Activated naive CD8-positive, alpha-beta T cell treated with anti-CD3 and anti-CD28 coated beads, Interleukin-2, amount 50 U/mL, for 24 hours (primary cell): ENCODE data around the gene AKT3.
"Not testable (repeated sequence)": the region's sequence is repeated elsewhere in the genome, so short reads cannot be mapped to it uniquely, and the experiment has no call there.

Experiments
- ATAC-seq: fragments of 150-1000 bp; cut with Tn5 transposase; one replicate; pipeline ENCODE4 v1.10.0; 2021
- DNase-seq: peaks from one replicate; pipeline ENCODE4 v3.0.0; 2021
- H3K27ac Mint-ChIP-seq: one replicate; pipeline ENCODE4 v1.8.0; 2021; ENCODE audit warnings: mild to moderate bottlenecking, mixed read lengths
- H3K27me3 Mint-ChIP-seq: one replicate; pipeline ENCODE4 v1.8.0; 2021; ENCODE audit warnings: mixed read lengths
- H3K36me3 Mint-ChIP-seq: one replicate; pipeline ENCODE4 v1.8.0; 2021; ENCODE audit warnings: low read depth, mixed read lengths
- H3K4me1 Mint-ChIP-seq: one replicate; pipeline ENCODE4 v1.8.0; 2021; ENCODE audit warnings: mixed read lengths
- H3K4me3 Mint-ChIP-seq: one replicate; pipeline ENCODE4 v1.8.0; 2021; ENCODE audit warnings: mild to moderate bottlenecking, moderate library complexity, mixed read lengths
- H3K9me3 Mint-ChIP-seq: one replicate; pipeline ENCODE4 v1.8.0; 2021; ENCODE audit warnings: mixed read lengths

The AKT3 gene

DNA sequence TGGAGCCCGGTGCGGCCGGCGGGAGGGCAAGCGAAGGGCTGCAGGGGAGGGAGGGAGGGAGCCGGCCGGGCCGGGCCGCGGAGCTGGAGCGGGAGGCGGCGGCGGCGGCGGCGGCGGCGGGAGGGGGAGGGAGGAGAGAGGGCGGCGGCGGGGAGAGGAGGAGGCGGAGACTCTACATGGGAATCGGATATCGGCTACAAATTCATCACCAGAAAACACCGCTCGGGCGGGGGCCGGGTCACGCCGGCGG, at the start of gene AKT3:
Gene AKT3, minus strand, starts transcription at position 42 of the 250 bp plus-strand sequence. CDS start 7,073 bp downstream, outside the sequence.
- no peak for DNase-seq
- no peaks in the 10 kb centered on the region for H3K36me3 Mint-ChIP-seq
- peak within 1 kb of the TSS; percentile 91 for H3K4me3 Mint-ChIP-seq
- peak within 1 kb of the TSS; percentile 96 for H3K27ac Mint-ChIP-seq
- peaks cover 39% of the 10 kb centered on the region for H3K4me1 Mint-ChIP-seq
- peak; percentile 67 for ATAC-seq
- no peaks in the 10 kb centered on the region for H3K9me3 Mint-ChIP-seq
- H3K27me3 Mint-ChIP-seq, result no peaks in the 10 kb centered on the region

DNA sequence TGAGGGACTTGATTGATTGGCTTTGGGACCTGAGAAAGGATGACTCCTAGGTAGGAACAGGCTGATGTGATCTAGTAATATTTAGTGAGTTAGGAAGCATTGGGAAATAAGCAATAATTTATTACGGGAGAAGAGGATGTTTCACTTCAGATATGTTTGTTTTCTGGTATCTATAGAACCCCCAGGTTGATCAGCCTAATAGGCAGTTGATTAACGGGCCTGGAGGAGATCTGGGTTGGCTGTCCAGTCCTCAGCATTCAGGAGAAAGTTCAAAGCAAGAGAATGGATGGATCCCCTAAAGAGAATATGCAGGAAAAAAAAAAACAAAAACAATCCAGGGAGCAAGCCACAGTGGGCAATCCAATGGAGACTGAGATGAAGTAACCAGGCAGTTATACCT, 48.2 kb upstream of the AKT3 start:
- Mint-ChIP-seq H3K4me3 (no peak overlapping the region), H3K27me3 (peaks cover 6% of the 10 kb centered on the region), H3K9me3 (no peaks in the 10 kb centered on the region), H3K4me1 (no peaks in the 10 kb centered on the region), H3K27ac (no peak overlapping the region), H3K36me3 (no peaks in the 10 kb centered on the region)
- no peak for ATAC-seq
- no peak for DNase-seq

DNA sequence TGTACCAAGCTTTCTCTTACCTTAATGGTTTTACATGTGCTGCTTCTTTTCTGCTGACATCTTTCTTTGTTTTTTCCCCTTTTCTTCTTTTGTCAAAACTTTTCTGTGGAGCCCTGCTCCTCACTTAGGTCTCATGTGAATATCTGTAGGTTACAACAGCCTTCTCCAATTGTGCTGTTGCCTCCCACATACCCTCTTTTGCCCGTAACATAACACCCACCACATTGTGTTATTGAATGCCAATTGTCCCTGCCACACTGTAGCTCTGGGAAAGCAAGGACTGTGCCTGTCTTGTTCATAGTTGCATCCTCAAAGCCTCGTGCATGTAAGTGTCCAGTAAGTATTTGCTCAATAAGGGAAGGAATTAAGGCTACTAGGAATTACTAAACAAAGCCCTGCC, 46.3 kb upstream of the AKT3 start:
- ATAC-seq (no peak), DNase-seq (no peak)
- H3K27ac Mint-ChIP-seq, result no peak overlapping the region
- no peaks in the 10 kb centered on the region for H3K9me3 Mint-ChIP-seq
- H3K4me1 Mint-ChIP-seq, result no peaks in the 10 kb centered on the region
- no peaks in the 10 kb centered on the region for H3K36me3 Mint-ChIP-seq
- no peak overlapping the region for H3K4me3 Mint-ChIP-seq
- H3K27me3 Mint-ChIP-seq, result peaks cover 6% of the 10 kb centered on the region

DNA sequence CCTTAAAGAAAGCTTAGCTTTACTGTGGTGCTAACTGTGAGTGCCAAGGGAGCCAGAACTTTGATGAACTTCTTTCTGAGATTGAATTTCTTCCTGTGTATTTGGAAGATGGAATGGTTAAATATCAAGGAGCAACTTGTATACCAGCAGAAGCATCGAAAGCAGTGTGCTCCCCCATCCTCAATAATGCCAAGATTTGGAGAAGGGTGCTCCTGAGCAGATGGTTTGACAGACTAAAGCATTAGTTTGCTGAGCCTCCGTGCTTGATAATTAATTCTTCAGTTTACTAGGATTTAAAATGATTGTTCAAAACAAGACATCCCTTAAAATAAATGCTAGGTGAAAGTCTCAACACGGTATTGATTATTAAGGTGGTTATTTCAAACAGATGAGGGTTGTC, 42.4 kb upstream of the AKT3 start:
- H3K27me3 Mint-ChIP-seq, result peaks cover 6% of the 10 kb centered on the region

DNA sequence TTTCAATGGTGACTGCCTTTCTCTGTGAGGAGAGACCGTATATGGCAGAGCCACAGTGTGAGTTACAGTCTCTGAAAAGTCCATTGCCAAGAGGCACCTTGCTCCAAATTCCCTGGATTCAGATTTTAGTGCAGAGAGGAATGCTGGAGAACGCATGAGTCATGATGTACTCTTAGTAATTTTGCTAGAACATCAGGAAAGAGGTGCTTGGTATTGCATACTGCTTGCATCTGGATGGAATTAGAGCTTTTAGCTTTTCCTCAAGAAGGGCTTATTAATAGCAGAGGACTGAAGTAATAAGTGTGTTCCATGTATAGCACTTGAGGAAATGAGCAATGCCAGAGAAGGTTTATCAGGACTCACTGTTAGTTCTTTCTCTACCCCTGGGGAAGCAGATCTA, 40.5 kb upstream of the AKT3 start:
- no peak for ATAC-seq
- H3K36me3 Mint-ChIP-seq, result no peaks in the 10 kb centered on the region

More for the DNA sequence above, 42.4 kb upstream of the AKT3 start:
- no peaks in the 10 kb centered on the region for H3K36me3 Mint-ChIP-seq
- H3K27ac Mint-ChIP-seq, result no peak overlapping the region
- ATAC-seq (no peak), DNase-seq (no peak)
- no peaks in the 10 kb centered on the region for H3K4me1 Mint-ChIP-seq
- no peak overlapping the region for H3K4me3 Mint-ChIP-seq
- no peaks in the 10 kb centered on the region for H3K9me3 Mint-ChIP-seq

DNA sequence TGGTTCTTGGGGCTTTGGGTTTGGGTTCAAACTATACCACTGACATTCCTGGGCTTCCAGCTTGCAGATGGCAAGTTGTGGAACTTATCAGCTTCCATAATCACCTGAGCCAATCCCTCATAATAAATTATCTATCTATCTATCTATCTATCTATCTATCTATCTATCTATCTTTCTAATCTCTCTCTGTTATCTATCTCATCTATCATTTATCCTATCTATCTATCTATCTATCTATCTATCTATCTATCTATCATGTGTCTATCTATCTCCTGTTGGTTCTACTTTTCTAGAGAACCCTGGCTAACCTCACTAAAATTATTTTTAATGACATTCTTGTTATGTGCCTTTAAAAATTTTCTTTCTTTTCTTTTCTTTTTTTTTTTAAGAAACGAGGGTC, 35.8 kb upstream of the AKT3 start:
- H3K27ac Mint-ChIP-seq, result no peak overlapping the region

More for the DNA sequence above, 40.5 kb upstream of the AKT3 start:
- no peaks in the 10 kb centered on the region for H3K4me1 Mint-ChIP-seq
- DNase-seq, result no peak
- no peaks in the 10 kb centered on the region for H3K9me3 Mint-ChIP-seq
- no peak overlapping the region for H3K4me3 Mint-ChIP-seq
- H3K27ac Mint-ChIP-seq, result no peak overlapping the region
- H3K27me3 Mint-ChIP-seq, result peaks cover 8% of the 10 kb centered on the region

DNA sequence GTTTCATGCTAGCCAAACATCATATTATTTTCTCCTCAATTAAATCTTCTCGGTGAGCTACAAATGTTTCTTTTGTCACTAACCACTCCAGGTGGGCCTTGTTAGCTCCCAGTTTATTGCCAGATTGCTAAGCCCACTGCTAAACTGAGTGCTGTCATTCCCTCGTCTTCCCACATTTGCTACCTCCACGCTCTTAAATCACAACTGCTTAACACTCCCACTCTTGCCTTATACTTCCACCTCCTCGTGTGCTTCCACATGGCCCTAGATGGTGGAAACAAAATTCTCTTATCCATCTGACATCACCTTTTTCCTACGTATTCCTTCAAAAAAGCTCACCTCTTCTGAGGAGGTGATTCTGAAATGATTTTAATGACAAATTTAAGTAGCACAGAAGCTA, 34.6 kb upstream of the AKT3 start:
- ATAC-seq (no peak), DNase-seq (no peak)
- Mint-ChIP-seq H3K9me3 (no peaks in the 10 kb centered on the region), H3K36me3 (no peaks in the 10 kb centered on the region), H3K27me3 (peaks cover 7% of the 10 kb centered on the region), H3K4me1 (no peaks in the 10 kb centered on the region), H3K4me3 (no peak overlapping the region), H3K27ac (no peak overlapping the region)

More for the DNA sequence above, 35.8 kb upstream of the AKT3 start:
- ATAC-seq (no peak), DNase-seq (no peak)
- no peaks in the 10 kb centered on the region for H3K36me3 Mint-ChIP-seq
- H3K4me3 Mint-ChIP-seq, result no peak overlapping the region
- no peaks in the 10 kb centered on the region for H3K4me1 Mint-ChIP-seq
- peaks cover 7% of the 10 kb centered on the region for H3K27me3 Mint-ChIP-seq
- no peaks in the 10 kb centered on the region for H3K9me3 Mint-ChIP-seq

DNA sequence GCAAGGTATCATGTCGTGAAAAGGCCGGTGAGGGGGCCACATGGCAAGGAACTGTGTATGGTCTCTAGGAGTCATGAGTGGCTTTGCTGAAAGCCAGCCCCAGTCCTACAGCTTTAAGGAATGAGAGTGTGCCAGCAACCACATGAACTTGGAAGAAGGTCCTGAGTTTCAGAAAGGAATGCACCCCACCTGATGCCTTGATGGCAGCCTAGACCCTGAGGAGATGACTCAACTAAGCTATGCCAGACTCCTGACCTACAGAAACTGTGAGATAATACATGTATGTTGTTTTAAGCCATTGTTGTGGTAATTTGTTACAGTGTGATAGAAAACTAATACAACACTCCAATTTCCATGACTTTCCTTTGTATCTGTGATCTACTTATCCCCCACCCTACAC, 33.5 kb upstream of the AKT3 start:
- Mint-ChIP-seq H3K4me3 (no peak overlapping the region), H3K27me3 (peaks cover 7% of the 10 kb centered on the region), H3K4me1 (no peaks in the 10 kb centered on the region), H3K27ac (no peak overlapping the region), H3K9me3 (no peaks in the 10 kb centered on the region), H3K36me3 (no peaks in the 10 kb centered on the region)
- no peak for ATAC-seq
- no peak for DNase-seq

DNA sequence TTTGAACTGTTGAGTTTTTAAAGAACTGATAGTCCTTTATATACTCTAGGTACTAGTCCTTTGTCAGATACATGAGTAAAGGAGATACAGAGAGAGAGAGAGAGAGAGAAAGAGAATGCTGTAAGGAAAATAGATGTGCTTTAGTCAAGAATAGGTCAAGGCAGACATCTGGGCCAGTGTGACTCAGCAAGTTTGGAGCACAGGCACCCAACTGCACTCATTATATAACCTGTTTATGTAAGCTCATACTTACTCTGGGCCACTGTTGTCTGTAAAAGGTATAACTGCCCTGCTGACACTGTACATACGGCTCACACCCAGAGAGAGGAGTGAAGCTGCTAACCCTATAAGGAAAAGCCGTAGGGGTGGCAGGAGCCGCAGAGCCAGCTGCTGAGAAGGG, 32.2 kb upstream of the AKT3 start:
- peaks cover 4% of the 10 kb centered on the region for H3K9me3 Mint-ChIP-seq

DNA sequence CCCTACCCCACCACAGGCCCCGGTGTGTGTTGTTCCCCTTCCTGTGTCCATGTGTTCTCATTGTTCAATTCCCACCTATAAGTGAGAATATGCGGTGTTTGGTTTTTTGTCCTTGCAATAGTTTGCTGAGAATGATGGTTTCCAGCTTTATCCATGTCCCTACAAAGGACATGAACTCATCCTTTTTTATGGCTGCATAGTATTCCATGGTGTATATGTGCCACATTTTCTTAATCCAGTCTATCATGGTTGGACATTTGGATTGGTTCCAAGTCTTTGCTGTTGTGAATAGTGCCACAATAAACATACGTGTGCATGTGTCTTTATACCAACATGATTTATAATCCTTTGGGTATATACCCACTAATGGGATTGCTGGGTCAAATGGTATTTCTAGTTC, 27.0 kb upstream of the AKT3 start:
- not testable (repeated sequence) for ATAC-seq, H3K4me1 Mint-ChIP-seq, H3K36me3 Mint-ChIP-seq, H3K4me3 Mint-ChIP-seq, DNase-seq, H3K27me3 Mint-ChIP-seq, H3K27ac Mint-ChIP-seq
- H3K9me3 Mint-ChIP-seq, result peaks cover 14% of the 10 kb centered on the region

More for the DNA sequence above, 32.2 kb upstream of the AKT3 start:
- peaks cover 7% of the 10 kb centered on the region for H3K27me3 Mint-ChIP-seq
- no peak overlapping the region for H3K4me3 Mint-ChIP-seq
- H3K4me1 Mint-ChIP-seq, result no peaks in the 10 kb centered on the region
- DNase-seq (no peak), ATAC-seq (no peak)
- H3K27ac Mint-ChIP-seq, result no peak overlapping the region
- no peaks in the 10 kb centered on the region for H3K36me3 Mint-ChIP-seq

DNA sequence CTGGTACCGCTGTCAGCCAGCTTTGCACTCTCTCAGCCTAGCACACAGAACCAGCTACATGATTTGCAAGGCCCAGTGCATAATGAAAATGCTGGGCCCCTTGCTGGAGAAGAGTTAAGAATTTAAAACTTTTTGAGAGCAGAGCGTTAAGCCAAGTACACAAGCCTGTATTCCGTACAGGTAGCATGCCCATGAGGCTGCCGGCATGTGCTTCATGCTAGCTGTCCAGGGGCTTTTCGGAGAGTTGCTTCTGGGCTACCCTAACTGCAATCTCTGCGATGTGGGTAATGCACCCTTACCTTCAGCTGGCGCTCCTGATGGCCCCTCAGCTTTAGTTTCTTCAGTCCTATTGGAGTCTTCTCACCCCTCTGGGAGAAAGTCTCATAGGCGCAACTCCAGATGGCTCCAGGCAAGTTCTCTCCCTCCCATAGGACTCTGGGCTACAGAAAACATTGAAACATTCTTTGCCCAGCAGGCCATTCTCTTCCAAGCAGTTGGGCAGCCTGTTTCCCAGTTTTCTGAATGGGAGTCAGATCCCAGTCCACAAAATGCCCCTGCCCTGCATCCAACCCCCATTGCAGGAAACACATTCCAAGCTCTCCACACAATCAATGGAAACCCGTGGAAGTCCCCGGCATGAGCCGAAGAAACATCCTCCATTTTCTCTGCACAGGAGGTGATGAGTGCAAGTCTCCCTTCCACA, 5.7 kb upstream of the AKT3 start:
- DNase-seq, result no peak
- H3K4me1 Mint-ChIP-seq, result peaks cover 21% of the 10 kb centered on the region
- no peak for ATAC-seq
- no peak overlapping the region for H3K4me3 Mint-ChIP-seq
- peaks cover 11% of the 10 kb centered on the region for H3K27me3 Mint-ChIP-seq
- H3K36me3 Mint-ChIP-seq, result no peaks in the 10 kb centered on the region
- no peaks in the 10 kb centered on the region for H3K9me3 Mint-ChIP-seq
- no peak overlapping the region for H3K27ac Mint-ChIP-seq

DNA sequence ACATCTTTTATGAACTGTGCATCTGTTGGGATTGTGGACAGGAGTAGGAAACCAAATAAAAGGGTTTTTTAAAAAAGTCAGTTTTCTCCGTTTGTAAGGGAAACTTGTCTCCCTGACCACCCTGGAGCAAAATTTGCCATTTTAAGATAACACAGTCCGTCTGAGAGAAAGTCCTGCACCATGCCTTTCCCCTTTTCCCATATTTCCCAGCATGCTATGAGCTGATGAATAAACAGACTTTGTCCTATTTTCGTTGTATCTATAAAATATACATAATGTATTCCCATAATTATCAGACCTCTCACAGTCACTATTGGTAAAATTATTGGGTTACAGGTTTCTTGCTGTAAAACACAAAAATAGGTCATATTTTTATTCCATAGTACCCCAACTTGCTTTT, 1.7 kb upstream of the AKT3 start:
- Mint-ChIP-seq H3K9me3 (no peaks in the 10 kb centered on the region), H3K36me3 (no peaks in the 10 kb centered on the region)

DNA sequence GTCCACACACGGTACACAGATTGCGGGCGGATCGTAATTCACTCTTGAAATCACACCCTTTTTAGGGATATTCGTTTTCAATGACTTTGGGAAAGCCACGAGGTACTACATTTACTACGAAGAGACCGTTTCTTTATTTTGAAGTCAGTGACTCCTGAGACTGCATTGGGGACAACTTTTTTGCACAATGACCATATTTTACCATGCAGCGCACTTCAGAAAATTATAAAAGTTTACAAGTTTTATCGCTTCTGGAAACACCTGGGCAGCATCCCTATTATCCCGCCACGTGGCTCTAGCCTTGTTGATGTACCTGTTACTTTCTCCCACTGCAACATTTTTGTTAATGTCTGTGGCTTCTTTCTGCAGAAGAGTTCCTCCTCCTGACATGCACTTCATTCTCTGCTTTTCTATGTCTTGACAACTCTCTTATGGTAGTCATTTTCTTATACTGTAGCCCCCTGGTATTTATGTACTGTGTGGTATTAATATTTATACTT, 1.3 kb upstream of the AKT3 start:
- Mint-ChIP-seq H3K36me3 (no peaks in the 10 kb centered on the region), H3K27ac (peak overlapping the region; percentile 96), H3K9me3 (no peaks in the 10 kb centered on the region), H3K4me3 (peak overlapping the region; percentile 89), H3K4me1 (peaks cover 39% of the 10 kb centered on the region), H3K27me3 (no peaks in the 10 kb centered on the region)
- DNase-seq (no peak), ATAC-seq (no peak)

More for the DNA sequence above, 1.7 kb upstream of the AKT3 start:
- Mint-ChIP-seq H3K27me3 (no peaks in the 10 kb centered on the region), H3K27ac (peak overlapping the region; percentile 96), H3K4me1 (peaks cover 37% of the 10 kb centered on the region), H3K4me3 (peak overlapping the region; percentile 89)
- ATAC-seq (no peak), DNase-seq (no peak)

DNA sequence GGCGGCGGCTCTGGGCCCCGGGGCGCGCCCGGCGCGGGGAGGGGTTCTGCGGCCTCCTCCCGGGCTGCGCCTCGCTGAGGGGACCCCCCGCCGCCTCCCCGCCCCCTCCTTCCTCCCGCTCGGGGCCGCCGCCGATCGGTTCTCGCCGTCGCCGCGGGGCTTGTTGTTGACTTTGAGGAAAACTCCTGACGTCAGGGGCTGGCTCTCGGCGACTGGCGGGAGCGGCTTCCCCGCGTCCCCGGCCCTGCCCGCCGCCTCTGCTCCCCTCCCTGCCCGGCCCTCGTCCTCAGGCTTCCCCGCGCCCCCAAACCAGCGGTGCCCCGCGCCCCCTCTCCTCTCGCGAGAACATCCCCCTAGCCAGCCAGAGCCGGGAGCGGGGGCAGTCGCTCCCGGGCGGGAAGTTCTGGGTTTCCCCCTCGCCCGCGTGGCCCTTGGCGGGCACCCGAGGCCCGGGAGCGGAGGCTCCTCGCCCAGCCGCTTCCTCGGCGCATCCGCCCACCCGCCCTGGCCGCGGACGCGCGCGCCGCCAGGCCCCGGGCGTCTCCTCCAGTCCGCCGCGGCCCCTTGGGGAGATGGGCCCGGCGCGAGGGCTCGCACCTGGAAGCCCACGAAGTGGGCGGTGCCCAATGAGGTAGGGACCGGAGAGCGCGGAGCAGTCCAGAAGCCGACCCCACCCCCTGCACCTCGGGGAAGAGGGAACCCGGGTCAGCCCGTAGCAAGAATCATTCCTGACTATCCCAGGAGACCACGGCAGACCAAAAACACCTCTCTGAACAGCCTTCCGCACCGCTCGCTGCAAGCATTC, 611 bp upstream of the AKT3 start:
- H3K27me3 Mint-ChIP-seq, result no peaks in the 10 kb centered on the region
- no peaks in the 10 kb centered on the region for H3K36me3 Mint-ChIP-seq
- H3K9me3 Mint-ChIP-seq, result no peaks in the 10 kb centered on the region
- ATAC-seq, result peak; percentile 65
- peaks cover 39% of the 10 kb centered on the region for H3K4me1 Mint-ChIP-seq
- DNase-seq, result peak; percentile 84
- peak overlapping the region; percentile 96 for H3K27ac Mint-ChIP-seq
- H3K4me3 Mint-ChIP-seq, result peak overlapping the region; percentile 89
